COLO668 (cell line): ENCODE data around the gene SRXN1.
"Not testable (repeated sequence)": the region's sequence is repeated elsewhere in the genome, so short reads cannot be mapped to it uniquely, and the experiment has no call there.

ENCODE experiments used
- DNase-seq: peaks from one replicate; lab custom pipeline; 2025; ENCODE audit not compliant: unreplicated experiment; lab: John Stamatoyannopoulos, UW

Gene SRXN1

GRCh38 chr20:655726-656624 is 3.0 kb upstream of the SRXN1 start:
- no peak for DNase-seq

GRCh38 chr20:654417-654750 is 1.4 kb upstream of the SRXN1 start:
- no peak for DNase-seq

DNA sequence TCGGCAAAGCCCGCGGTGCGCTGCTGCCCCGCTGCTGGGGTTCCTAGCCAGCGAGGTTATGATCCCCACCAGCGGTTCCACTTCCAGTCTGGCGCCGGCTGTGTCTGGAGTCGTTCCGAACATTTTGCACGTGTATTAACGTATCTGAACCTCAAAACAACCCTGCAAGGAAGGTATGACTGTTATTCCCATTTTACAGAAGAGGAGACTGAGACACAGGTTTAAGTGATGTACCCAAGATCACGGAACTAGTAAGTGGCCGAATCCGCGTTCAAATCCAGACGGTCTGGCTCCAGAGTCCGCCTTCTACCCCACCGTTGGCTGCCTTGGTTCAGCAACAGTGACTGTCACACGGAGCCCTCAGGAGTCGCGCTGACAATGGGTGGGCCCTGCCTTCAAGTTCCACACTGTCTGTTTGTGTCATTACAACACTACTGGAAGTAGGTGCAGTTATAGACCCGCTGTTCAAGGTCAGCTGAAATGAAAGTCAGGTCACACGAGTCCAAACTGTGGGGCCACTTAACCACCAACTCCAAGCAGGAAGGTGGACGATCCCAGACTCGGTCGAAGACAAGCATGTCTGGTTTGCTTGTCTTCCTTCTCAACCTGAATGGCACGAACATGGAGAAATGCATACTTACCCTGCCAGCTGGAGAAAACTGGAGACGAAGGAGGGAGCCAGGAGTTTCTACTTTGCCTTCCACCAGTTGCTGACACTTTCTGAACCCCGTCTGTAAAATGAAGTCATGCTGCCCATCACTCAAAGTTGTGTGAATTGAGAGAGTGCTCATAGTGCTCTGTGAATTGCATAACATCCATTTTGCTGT is 803 bp upstream of the SRXN1 start:
- no peak for DNase-seq

DNA sequence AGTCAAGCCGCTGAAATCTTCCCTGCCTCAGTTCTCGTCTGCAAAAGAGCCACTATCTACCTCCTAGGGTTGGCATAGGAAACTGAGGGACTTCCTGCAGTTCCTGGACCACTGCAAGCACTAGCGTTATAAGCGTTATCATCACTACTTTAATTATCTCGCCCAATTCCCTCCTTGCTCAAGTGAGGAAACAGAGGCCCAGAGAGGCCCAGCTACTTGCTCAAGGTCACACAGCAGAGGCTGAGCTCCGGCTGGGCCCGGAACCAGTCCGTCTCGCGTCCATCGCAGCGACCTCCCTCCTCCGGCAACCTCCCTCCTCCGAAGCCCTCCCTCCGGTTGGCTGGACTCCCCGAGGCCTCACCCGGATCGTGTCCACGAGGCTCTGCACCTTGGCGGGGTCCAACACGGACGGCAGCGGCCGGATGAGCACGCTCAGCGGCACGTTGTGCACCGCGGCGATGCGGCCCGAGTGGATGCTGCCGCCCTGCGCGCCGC is 338 bp downstream of the SRXN1 start:
- no peak for DNase-seq

DNA sequence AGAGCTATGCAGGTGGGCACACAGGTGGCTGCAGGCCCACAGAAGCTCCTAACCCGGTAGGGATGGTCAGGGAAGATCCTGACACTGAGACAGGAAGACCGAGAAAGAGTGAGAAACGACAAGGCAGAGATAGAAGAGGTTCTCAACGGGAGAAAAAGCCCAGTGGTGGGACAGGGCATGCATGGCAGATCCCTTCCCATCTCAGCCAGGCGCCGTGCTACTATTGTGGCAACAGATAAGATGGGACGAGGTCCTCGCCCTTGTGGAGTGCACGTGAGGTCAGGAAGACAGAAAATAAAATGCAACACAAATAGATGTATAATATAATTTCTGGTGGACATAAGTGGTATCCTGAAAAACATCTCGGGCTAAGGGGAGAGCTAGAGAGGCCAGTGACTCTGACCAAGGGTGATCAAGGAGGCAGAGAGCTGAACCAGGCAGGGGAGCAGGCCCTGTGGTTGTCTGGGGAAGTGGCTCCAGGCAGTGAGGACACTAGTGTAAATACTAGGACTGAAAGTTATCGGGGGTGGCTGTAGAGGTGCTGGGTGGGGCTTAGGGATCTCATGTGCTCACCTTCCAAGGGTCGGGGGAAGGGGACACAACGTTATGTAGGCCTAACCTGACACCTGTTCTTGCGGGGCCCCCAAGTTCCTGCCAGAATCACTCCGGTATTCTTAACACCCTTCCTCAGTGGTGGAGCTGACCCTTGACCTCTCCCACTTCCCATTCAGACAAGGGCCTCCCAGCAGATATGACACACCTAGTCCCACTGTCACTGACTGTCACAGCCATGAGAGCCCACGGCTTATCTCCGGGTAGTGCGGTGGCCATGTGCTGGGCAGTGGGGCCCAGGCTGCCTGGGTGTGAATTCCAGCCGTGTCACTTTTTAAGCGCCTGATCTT is 1.0 kb downstream of the SRXN1 start:
- no peak for DNase-seq

- no peak for DNase-seq
Observed at GRCh38 chr20:650954-651353, 2.0 kb downstream of the SRXN1 start.

DNA sequence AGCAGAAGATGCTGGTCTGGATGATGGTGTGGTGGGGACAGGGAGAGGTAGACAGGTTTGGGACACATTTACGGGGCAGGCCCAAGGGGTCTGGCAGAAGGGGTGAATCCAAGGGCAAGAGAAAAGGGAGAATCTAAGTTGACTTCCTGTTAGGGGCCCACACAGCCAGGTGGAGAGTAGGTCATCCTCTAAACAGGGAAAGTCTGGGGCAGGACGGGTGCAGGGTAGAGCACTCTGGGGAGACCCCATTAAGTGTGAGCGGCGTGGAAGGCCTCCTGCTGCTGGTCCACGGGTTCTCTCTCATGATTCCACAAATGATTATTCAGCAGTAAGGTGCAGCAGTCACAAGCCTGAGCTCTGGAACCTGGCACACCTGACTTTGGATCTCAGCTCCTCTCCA is 2.7 kb downstream of the SRXN1 start:
- no peak for DNase-seq

DNA sequence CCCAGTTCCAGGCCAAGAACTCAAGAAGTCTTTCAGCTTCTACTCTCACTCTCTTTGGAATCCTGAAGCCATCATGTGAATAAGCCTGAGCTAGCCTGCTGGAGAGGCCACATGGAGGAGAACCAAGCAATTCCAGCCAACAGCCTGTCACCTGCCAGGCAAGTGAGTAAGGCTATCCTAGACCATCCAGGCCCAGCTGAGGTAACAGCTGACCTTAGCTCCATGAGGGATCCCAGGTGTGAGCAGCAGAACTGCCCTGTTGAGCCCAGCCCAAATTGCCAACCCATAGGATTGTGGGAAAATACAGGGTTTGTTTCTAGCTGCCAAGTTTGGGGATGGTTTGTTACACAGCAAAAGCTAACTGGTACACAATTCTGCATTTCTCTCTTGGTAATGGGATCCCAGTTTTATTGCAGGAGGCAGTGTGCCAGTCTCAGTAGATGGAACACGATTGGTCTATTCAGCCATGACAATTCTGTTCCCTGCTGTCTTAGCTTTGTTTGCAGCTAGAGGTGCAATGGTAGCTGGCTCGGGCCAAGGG is 5.5 kb downstream of the SRXN1 start:
- no peak for DNase-seq

DNA sequence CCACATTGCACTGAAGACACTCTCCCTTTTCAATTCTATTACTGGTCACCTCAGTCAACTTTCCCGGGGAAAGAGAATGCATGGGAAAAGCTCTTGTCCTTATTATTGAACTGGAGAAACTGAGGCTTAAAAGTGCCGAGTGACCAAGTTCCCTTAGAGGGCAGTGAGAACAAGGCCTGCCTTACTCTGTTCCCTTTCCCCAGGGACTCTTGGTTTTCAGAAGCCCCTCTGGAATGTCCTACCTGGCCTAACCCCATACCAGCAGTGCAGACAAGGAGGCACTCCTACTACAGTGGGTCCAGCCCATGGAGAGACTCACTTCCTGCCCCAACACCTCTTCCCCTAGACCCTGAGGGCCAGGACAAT is 6.1 kb downstream of the SRXN1 start:
- DNase-seq, result no peak

GRCh38 chr20:646107-646867 is 6.7 kb downstream of the SRXN1 start:
- no peak for DNase-seq

DNA sequence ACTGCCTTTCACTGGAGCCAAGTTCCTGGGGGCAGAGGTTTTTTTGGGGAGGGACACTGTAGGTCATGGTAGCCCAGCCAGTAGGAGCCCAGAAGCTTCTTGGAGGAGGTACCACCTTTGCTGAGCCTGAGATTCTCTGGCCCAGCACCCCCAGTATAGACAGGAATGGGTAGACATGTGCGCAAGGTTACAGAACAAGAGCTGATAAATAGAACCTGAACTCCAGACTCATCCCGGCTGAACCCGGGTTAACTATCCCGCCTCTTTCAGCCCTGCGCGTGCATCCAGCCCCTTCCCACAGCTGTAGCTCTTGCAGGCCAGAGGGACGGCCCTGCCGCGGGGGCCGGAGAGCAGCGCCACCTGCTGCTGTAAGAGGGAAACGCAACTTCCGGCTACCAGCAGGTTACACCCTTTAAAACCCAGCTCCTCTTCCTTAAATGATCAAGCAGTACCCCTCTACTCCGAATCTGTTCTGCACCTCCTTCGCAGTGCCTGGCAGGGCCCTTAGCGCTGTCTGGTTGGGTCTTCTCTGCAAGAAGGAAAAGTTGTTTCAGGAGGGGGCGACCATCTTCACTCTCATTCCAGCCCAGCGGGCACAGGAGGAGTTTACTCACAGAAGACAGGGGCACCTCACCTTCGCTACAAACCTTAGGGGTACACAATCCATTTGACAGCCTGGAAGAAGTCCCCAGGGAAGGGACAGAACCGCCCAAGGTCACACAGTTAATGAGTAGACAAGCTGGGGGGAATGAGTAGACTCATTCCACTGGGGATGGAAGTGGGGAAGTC is 7.5 kb downstream of the SRXN1 start:
- peak; percentile 66 for DNase-seq

GRCh38 chr20:644692-645317 is 8.2 kb downstream of the SRXN1 start:
- no peak for DNase-seq

- no peak for DNase-seq
Observed at GRCh38 chr20:642398-643174, 10.4 kb downstream of the SRXN1 start.

GRCh38 chr20:642013-642397 is 11.0 kb downstream of the SRXN1 start:
- DNase-seq, result not testable (repeated sequence)

DNA sequence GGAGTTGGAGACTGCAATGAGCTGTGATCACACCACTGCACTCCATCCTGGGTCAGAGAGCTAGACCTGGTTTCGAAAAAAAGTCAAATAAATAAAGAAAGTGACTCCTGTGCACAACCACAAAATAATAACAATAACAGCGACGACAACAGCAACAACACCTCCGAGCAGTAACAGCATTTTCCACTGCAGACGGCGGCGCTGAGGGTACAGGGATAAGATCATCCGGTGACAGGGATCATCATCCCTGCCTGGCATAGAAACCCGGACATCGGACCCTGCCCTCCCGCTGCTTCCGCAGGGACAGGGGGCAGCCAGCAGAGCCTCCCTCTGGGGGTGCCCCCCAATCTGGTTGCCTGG is 11.5 kb downstream of the SRXN1 start:
- no peak for DNase-seq

- no peak for DNase-seq
Observed at GRCh38 chr20:640674-641515, 12.1 kb downstream of the SRXN1 start.

DNA sequence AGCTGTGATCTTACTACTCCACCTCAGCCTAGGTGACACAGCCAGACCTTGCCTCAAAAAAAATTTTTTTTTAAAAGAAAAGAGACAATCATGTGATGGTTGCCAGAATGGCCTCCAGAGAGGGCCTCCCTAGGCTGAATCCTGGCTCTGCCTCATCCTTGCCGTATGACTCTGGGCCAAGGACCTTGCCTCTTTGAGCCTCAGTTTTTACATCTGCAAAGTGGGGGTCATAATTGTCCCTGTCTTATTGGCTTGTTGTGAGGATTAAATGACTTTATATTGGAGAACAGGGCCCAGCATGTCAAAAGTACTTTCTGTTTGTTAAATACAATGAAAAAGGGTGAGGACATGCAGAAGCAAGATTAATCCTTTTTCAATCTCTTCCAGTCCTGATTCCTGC is 14.4 kb downstream of the SRXN1 start:
- DNase-seq, result no peak
